ENCODE measurements around the gene LIPE. TPM values are rescaled to one million over a fixed set of nuclear protein-coding genes. Genes with fewer than 3 reads are reported as not detected.

Gene LIPE
- total and polyA plus RNA-seq, 7 donors = 5.3 to 27.7 (median 9.3) TPM

GRCh38 chr19:42419309-42419708, 7.9 kb downstream of the LIPE start:
- H3K27ac ChIP-seq = no peak overlapping the region
- ATAC-seq (no peak), DNase-seq (peak in 1 of 2 donors; percentile 57)
- H3K36me3 ChIP-seq (ENCODE audit: insufficient read depth in 1 of 2, low read depth in 1 of 2) = no peaks in the 10 kb centered on the region
- peaks cover 0 to 22% (median 6%) of the 10 kb centered on the region in 3 donors for H3K27me3 ChIP-seq (ENCODE audit: insufficient read depth in 3 of 3, low read length in 2 of 3)
- no peak overlapping the region for H3K4me3 ChIP-seq
- 41 to 44% (median 43%) methylated on average over 6 of the region's 6 CpGs for WGBS, 3 donors
- intact Hi-C loops (cut with DNase I) = no loop called here
- TF ChIP-seq CTCF (IDR thresholded peaks at IDR 0.05) = no peak
- H3K4me1 ChIP-seq = peaks cover 6% of the 10 kb centered on the region
- H3K9me3 ChIP-seq = no peaks in the 10 kb centered on the region

GRCh38 chr19:42412661-42413076, 14.5 kb downstream of the LIPE start:
- no peaks in the 10 kb centered on the region for H3K4me1 ChIP-seq
- peaks cover 0 to 5% of the 10 kb centered on the region in 2 donors for H3K36me3 ChIP-seq (ENCODE audit: insufficient read depth in 1 of 2, low read depth in 1 of 2)
- peak; percentile 57 to 79 (median 72) for ATAC-seq
- H3K9me3 ChIP-seq = no peaks in the 10 kb centered on the region
- intact Hi-C loops (cut with DNase I) = no loop called here
- 25 to 39% (median 37%) methylated on average over 4 of the region's 4 CpGs for WGBS, 3 donors
- H3K27me3 ChIP-seq (ENCODE audit: insufficient read depth in 3 of 3, low read length in 2 of 3) = peaks cover 0 to 1% (median 0%) of the 10 kb centered on the region in 3 donors
- H3K27ac ChIP-seq = no peak overlapping the region
- H3K4me3 ChIP-seq = no peak overlapping the region
- peak in 1 of 2 donors; percentile 57 for DNase-seq
- no peak for TF ChIP-seq CTCF (IDR thresholded peaks at IDR 0.05)

- DNase-seq = peak in 1 of 2 donors; percentile 64
- 26 to 34% (median 32%) methylated on average over 7 of the region's 7 CpGs for WGBS, 3 donors
- Histone ChIP-seq H3K27ac (no peak overlapping the region), H3K27me3 (ENCODE audit: insufficient read depth in 3 of 3, low read length in 2 of 3) (peaks cover 0 to 1% (median 0%) of the 10 kb centered on the region in 3 donors), H3K4me3 (no peak overlapping the region), H3K4me1 (no peaks in the 10 kb centered on the region), H3K9me3 (no peaks in the 10 kb centered on the region), H3K36me3 (ENCODE audit: insufficient read depth in 1 of 2, low read depth in 1 of 2) (peaks cover 0 to 8% of the 10 kb centered on the region in 2 donors)
- TF ChIP-seq CTCF (IDR thresholded peaks at IDR 0.05) = no peak
- ATAC-seq = peak; percentile 47 to 75 (median 72)
- intact Hi-C loops (cut with DNase I) = no loop called here
These were observed 15.0 kb downstream of the LIPE start for GRCh38 chr19:42412227-42412626.

GRCh38 chr19:42411581-42412178, 15.5 kb downstream of the LIPE start:
- H3K4me1 ChIP-seq = no peaks in the 10 kb centered on the region
- H3K27me3 ChIP-seq (ENCODE audit: insufficient read depth in 3 of 3, low read length in 2 of 3) = peaks cover 0 to 1% (median 0%) of the 10 kb centered on the region in 3 donors
- 75 to 81% (median 78%) methylated on average over 8 of the region's 8 CpGs for WGBS, 3 donors
- no peak for ATAC-seq
- intact Hi-C loops (cut with DNase I) = no loop called here
- no peak overlapping the region for H3K4me3 ChIP-seq
- no peak overlapping the region for H3K27ac ChIP-seq
- peaks cover 0 to 8% of the 10 kb centered on the region in 2 donors for H3K36me3 ChIP-seq (ENCODE audit: insufficient read depth in 1 of 2, low read depth in 1 of 2)
- peak in 1 of 2 donors; percentile 19 for DNase-seq
- no peaks in the 10 kb centered on the region for H3K9me3 ChIP-seq
- TF ChIP-seq CTCF (IDR thresholded peaks at IDR 0.05) = no peak

- intact Hi-C loops (cut with DNase I) = no loop called here
- Histone ChIP-seq H3K9me3 (no peaks in the 10 kb centered on the region), H3K27me3 (ENCODE audit: insufficient read depth in 3 of 3, low read length in 2 of 3) (peaks cover 0 to 1% (median 0%) of the 10 kb centered on the region in 3 donors), H3K27ac (no peak overlapping the region), H3K4me1 (no peaks in the 10 kb centered on the region), H3K36me3 (ENCODE audit: insufficient read depth in 1 of 2, low read depth in 1 of 2) (peaks cover 0 to 8% of the 10 kb centered on the region in 2 donors), H3K4me3 (no peak overlapping the region)
- ATAC-seq (no peak), DNase-seq (peak in 1 of 2 donors; percentile 34)
- WGBS, 3 donors = 93 to 94% (median 93%) methylated on average over 28 to 30 of the region's 30 CpGs
- TF ChIP-seq CTCF (IDR thresholded peaks at IDR 0.05) = no peak
These were observed 16.8 kb downstream of the LIPE start for GRCh38 chr19:42410371-42410770.

Measured in psoas muscle (tissue), 8 donors.